Dermis microvascular lymphatic vessel endothelial cell (primary cell): ENCODE measurements around the gene RAB4A. TPM values are rescaled to one million over a fixed set of nuclear protein-coding genes. Genes with fewer than 3 reads are reported as not detected.
A peak's percentile ranks its signal among the peaks of the same experiment; 100 is the strongest.

Experiments
- DNase-seq, 2 donors: peaks; one replicate each; pipeline versions ENCODE4 v3.0.0 to v3.0.0-alpha.2; 2010; ENCODE audit warnings: low read depth in 2 of 2
- total RNA-seq: library from RNA; depleted of rRNA; stranded (reverse); fragments of >200 nt; gene quantifications from 2 replicates; pipeline ENCODE4 v1.2.1, GENCODE V29; 2014

Gene RAB4A, protein sequence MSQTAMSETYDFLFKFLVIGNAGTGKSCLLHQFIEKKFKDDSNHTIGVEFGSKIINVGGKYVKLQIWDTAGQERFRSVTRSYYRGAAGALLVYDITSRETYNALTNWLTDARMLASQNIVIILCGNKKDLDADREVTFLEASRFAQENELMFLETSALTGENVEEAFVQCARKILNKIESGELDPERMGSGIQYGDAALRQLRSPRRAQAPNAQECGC
- total RNA-seq = 12.8 and 19.3 TPM in 2 replicates

DNA sequence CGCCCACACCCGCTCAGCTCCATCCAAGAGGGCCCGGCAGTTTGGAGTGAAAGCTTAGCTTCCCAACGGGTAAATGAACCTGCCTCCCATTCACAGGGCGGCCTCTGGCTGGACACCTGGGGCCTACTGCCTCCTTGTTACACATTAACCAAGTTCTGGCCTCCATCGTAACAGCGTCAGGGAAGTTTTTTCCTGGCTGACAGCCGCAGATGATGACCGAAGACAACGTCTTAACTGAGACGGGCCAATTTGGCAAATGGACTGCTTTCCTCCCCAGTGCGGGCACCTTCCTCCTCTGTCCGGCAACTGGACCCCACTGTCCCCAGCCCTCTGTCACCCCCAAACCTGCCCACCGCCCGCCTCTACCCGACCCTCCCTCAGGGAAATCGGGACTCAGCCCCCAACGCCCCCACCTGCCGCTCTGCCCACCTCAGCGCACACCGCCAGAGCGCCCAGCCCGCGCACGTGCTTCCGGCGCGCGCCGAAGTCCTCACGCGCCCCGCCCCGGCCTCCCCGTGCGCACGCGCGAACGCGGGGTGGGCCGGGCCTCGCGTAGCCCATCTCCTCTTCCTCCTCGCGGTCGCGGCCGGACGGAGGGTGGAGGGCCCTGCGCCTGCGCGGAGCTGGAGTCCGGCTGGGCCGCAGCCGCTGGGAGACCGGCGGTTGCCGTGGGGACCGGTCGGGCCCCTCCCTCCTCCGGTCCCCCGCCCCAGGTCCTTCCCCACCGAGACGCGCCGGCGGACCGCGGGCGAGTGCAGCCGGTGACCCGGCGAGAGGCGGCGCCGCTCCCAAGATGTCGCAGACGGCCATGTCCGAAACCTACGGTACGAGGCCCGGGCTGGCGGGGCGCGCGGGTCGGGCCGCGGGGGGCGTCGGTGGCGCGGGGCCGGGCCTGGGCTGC, at the start of gene RAB4A:
Gene RAB4A, plus strand, starts transcription at position 565 of the 901 bp plus-strand sequence. Its CDS starts 229 bp downstream, at position 794.
- peak; percentile 69 to 89 for DNase-seq

GRCh38 chr1:229222081-229222480, 48.8 kb upstream of the RAB4A start:
- no peak for DNase-seq

- no peak for DNase-seq
Measured at GRCh38 chr1:229223498-229223897, 47.4 kb upstream of the RAB4A start.

DNA sequence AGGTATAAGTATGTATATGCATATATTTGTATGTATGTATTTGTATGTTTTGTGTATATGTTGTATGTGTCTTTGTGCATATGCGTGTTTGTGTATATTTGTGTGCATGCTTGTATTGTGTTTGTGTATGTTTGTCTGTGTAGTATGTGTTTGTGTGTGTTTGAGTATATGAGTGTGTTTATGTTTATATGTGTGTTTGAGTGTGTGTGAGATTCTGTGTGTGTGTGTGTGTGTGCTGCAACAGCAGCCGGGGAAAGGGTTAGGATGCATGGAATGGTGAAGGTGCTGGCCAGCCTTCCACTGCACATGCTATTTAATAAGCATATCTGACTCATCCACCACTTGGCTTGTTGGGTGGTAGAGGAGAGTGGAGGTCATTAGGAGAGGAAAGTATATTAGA, 46.6 kb upstream of the RAB4A start:
- peak in 1 of 2 donors; percentile 21 for DNase-seq

- no peak for DNase-seq
Measured at GRCh38 chr1:229225331-229225782, 45.6 kb upstream of the RAB4A start.

DNA sequence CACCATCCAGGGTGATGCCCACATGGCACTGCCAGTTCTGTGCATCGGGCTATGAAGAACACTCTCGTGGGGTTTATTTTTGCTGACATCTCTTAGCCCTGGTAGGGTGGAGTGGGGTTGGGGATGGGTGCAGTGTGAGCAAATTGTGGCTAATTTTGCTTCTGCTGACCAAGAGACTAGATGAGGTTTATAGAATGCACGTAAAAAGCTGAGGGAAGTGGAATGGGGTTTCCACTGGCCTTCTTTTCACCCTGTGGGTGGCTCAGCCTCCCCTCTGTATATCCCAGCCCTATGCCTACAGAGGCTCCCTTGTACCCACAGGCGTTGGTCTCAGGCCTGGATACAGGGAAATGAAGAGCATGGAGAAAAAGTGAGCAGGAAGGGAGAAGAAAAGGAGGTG, 44.1 kb upstream of the RAB4A start:
- DNase-seq = no peak

DNA sequence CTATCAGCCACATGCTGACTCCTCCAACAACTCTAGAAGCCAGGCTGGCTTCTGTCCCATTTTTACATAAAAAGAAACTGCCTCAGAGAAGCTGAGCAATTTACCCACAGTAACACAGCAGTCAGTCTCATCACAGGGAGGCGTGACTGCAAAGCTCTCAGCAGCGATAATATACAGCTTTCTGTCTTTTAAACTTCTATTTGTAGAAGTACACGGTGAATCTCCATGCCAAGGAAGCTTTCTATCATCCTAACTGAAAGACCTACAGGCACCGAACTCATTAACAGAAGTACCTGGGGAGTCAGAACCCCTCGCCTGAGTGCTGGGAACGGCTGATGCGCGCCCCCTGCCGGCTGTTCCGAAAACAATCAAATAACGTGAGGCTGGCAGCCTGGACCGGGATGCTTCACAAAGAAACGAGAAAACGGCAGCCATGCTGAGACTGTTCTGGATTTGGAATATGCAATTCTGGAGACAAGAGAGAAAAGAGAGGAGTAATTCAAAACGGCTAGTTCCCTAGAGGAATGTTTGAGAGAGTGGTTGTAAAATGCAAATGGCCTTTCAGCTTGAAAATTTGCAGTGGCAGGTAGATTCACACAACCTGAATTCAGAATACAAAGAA, 43.5 kb upstream of the RAB4A start:
- DNase-seq = peak; percentile 44 to 74

GRCh38 chr1:229228522-229228921, 42.4 kb upstream of the RAB4A start:
- no peak for DNase-seq

GRCh38 chr1:229229137-229229720, 41.7 kb upstream of the RAB4A start:
- no peak for DNase-seq

GRCh38 chr1:229229721-229230139, 41.2 kb upstream of the RAB4A start:
- DNase-seq = no peak

GRCh38 chr1:229230140-229230892, 40.6 kb upstream of the RAB4A start:
- DNase-seq = no peak

DNA sequence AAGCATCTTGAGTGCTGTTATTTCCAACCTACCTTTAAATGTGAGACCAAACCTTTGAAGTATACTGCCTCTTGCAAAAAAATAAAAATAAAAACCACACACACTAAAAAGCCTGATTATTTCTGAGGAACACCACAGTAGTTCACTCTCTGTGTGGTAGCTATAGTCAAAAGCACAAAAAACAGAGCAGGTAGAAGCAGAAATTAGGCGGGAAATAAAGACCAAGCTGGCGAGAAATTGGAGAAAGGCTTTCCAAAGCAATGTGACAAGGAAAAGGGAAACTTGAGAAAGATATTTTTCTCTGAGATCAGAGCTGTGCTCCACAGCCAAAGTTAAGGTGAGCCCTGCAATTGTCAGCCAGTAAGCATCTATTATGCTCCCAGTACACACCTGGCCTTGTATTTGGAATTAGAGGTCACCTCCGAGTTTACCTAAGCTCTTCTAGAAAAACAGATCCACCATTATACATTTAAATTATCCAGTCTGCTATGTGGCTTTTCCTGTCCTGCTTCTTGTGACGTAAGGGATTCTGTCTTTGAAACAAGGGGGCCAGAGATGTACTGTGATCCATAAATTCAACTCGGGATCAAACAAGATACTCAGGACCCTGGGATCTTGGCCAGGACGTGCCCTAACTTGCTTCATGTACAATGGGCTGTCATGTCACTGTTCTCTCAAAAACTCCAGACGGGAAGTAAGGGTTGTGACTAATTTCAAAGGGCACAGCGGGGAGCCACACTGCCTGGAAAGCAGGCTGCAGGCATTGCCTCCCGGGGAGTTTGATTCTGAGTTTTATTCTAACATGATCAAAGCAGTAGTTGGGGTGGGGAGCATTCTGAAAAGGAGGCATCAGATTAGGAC, 39.8 kb upstream of the RAB4A start:
- DNase-seq = peak in 1 of 2 donors; percentile 43

DNA sequence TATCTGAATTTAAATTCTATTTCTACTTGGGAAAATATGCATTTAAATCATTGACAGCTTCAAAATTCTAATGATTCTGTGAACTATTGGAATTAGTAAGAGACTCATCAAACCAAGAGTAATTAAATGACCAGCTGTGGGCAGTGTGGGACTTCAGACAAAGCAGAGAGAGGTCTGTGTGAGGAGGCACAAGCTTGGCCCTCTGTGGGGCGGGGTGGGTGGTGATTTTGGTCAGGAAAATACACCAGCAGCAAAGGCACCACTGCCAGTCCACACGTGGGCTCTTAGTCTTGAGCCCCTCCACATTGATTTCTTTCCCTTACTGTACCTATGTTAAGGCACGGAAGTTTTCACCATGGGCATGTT, 39.2 kb upstream of the RAB4A start:
- DNase-seq = no peak

DNA sequence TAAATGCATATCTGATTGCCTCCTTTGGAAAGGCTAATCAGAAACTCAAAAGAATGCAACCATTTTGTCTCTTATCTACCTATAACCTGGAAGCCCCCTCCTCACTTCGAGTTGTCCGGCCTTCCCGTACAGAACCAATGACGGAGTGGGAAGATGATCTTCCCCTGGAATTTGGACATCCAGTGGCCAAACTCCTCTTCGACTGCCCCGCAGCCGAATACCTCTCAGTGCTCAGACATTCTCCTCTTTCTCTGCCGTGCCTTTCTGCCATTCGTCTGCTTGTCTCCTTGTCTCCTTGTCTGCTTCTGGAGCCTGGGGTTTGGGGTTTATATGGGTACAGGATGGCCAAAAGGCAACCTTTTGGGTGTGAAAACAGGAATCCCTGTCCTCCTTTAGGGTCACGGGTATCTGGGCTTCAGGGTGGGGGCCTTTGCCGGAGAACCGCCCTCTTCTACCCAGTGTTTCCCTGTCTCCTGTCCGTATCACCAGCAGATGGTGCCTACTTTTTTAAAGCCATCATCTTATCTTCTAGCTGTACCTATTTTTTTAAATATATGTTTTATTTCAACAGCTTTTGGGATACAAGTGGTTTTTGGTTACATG, 35.9 kb upstream of the RAB4A start:
- DNase-seq = no peak

DNA sequence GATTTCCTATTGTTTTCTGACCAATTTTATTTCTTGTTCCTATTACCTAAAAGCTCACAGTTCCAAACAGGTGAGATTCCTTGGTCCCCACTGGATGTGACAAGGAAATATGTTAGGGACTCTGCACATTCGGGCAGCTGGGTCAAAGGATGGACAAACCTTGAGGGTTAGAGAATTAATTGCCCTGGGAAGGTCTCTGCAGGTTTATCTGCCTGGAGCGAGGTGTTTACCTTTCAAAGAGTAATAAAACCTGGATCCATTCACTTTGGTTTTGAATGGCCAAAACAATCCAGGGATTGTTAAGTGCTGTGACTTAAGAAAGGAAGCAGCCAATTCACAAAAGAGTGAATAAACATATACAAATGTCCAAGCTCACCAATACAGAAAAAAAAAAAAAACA, 33.6 kb upstream of the RAB4A start:
- no peak for DNase-seq

GRCh38 chr1:229238231-229238630, 32.7 kb upstream of the RAB4A start:
- DNase-seq = no peak

GRCh38 chr1:229238674-229239415, 32.1 kb upstream of the RAB4A start:
- no peak for DNase-seq

DNA sequence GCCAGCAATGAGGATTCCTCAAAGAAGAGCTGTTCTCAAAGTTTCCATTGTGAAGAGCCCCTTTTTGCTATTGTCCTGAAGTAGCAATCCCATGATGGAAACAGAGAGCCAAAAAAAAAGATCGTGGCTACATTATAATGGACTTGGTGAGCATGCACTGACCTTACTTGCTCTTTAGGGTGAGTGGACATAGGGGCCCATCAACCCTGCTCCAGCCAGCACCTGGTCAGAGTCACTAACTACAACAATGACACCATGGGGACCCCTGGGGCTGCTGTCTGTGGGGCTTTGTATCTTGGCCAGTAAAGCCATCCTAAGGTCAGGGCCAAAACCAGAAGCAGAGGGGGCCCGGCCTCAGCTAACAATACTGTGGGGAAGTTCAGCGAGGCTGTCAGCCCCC, 30.4 kb upstream of the RAB4A start:
- no peak for DNase-seq

DNA sequence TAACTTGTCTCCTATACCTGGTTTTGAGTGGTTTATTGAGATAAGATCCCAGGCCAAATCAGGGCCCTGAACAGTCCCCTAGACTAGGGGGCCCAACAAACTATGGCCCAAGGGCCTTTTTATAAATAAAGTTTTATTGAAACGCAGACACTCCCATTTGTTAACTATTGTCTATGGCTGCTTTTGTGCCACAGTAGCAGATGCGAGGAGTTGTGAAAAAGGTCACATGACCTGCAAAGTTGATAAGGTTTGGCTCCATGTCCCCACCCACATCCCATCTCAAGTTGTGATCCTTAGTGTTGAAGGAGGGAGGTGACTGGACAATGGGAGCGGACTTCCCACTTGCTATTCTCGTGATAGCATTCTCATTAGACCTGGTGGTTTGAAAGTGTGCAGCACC, 29.5 kb upstream of the RAB4A start:
- DNase-seq = no peak
